Retinal pigment epithelial cell (primary cell): Measurements from ENCODE around the gene CIC.

Source experiments
- DNase-seq: peaks from one replicate; pipeline ENCODE4 v3.0.0-alpha.2; 2010; ENCODE audit warnings: low read depth
- H3K4me3 ChIP-seq: 2 replicates; pipeline ENCODE4 v1.5.1; 2011; ENCODE audit warnings: mild to moderate bottlenecking, low read length, control low read depth, moderate library complexity
- CTCF ChIP-seq: conservative IDR thresholded peaks from 2 replicates; pipeline ENCODE4 v1.5.1; 2011; ENCODE audit warnings: low read depth, low read length, control low read depth, inconsistent platforms

CIC gene

GRCh38 chr19:42313096-42313839 lies 44.2 kb downstream of the CIC start, which contains the start of gene TMEM145:
Gene TMEM145, plus strand, starts transcription at chr19:42313309. Its CDS starts 68 bp downstream, at chr19:42313377.
- DNase-seq: no peak
- TF ChIP-seq CTCF: no peak

GRCh38 chr19:42313840-42314755 lies 45.0 kb downstream of the CIC start:
- H3K4me3 ChIP-seq: no peak overlapping the region
- TF ChIP-seq CTCF: no peak
- DNase-seq: no peak

More at GRCh38 chr19:42313096-42313839, 44.2 kb downstream of the CIC start, which contains the start of gene TMEM145:
- peak within 1 kb of the TSS; percentile 35 for H3K4me3 ChIP-seq

- no peak for DNase-seq
Observed at GRCh38 chr19:42315024-42315423, 46.0 kb downstream of the CIC start.

GRCh38 chr19:42316223-42317211 lies 47.5 kb downstream of the CIC start:
- TF ChIP-seq CTCF: no peak
- DNase-seq: no peak
- no peak overlapping the region for H3K4me3 ChIP-seq

More at GRCh38 chr19:42315024-42315423, 46.0 kb downstream of the CIC start:
- no peak for TF ChIP-seq CTCF
- no peak overlapping the region for H3K4me3 ChIP-seq

GRCh38 chr19:42317535-42317934 lies 48.5 kb downstream of the CIC start:
- DNase-seq: no peak
- no peak for TF ChIP-seq CTCF
- H3K4me3 ChIP-seq: no peak overlapping the region

- DNase-seq: no peak
- H3K4me3 ChIP-seq: no peak overlapping the region
- no peak for TF ChIP-seq CTCF
Observed at GRCh38 chr19:42322305-42322704, 53.3 kb downstream of the CIC start.
